Ishikawa (cell line): ENCODE data around the gene CATSPERZ.

Experiments
- CEBPB ChIP-seq: IDR thresholded peaks from 2 replicates; pipeline ENCODE4 v1.6.1; 2012
- CREB1 ChIP-seq: IDR thresholded peaks from 2 replicates; pipeline ENCODE4 v1.6.1; 2012; ENCODE audit warnings: low read depth
- EGR1 ChIP-seq: IDR thresholded peaks from 2 replicates; pipeline ENCODE4 v1.6.1; 2012
- EP300 ChIP-seq: IDR thresholded peaks from 2 replicates; pipeline ENCODE4 v1.6.1; 2012; ENCODE audit warnings: borderline replicate concordance
- FOXM1 ChIP-seq: IDR thresholded peaks from 2 replicates; pipeline ENCODE4 v1.6.1; 2012; ENCODE audit warnings: low read depth, borderline replicate concordance
- NFIC ChIP-seq: IDR thresholded peaks from 2 replicates; pipeline ENCODE4 v1.6.1; 2012
- RAD21 ChIP-seq: IDR thresholded peaks from 2 replicates; pipeline ENCODE4 v1.6.1; 2012; ENCODE audit warnings: low read depth
- TAF1 ChIP-seq: IDR thresholded peaks from 2 replicates; pipeline ENCODE4 v1.6.1; 2012; ENCODE audit warnings: low read depth, mild to moderate bottlenecking
- TCF12 ChIP-seq: IDR thresholded peaks from 2 replicates; pipeline ENCODE4 v1.6.1; 2012; ENCODE audit warnings: low read depth
- TEAD4 ChIP-seq: IDR thresholded peaks from 2 replicates; pipeline ENCODE4 v1.6.1; 2012
- YY1 ChIP-seq: IDR thresholded peaks from 2 replicates; pipeline ENCODE4 v1.6.1; 2012; ENCODE audit warnings: low read depth
- ZBTB7A ChIP-seq: IDR thresholded peaks from 2 replicates; pipeline ENCODE4 v1.6.1; 2012; ENCODE audit warnings: low read depth
- TF ChIP-seq, protein P1 (sequence below): IDR thresholded peaks from 2 replicates; pipeline ENCODE4 v1.6.1; 2012; ENCODE audit warnings: low read depth, mild to moderate bottlenecking
- TF ChIP-seq, protein P2 (sequence below): IDR thresholded peaks from 2 replicates; pipeline ENCODE4 v1.6.1; 2012
- TF ChIP-seq, protein P3 (sequence below): IDR thresholded peaks from 2 replicates; pipeline ENCODE4 v1.6.1; 2012

The CATSPERZ gene

DNA sequence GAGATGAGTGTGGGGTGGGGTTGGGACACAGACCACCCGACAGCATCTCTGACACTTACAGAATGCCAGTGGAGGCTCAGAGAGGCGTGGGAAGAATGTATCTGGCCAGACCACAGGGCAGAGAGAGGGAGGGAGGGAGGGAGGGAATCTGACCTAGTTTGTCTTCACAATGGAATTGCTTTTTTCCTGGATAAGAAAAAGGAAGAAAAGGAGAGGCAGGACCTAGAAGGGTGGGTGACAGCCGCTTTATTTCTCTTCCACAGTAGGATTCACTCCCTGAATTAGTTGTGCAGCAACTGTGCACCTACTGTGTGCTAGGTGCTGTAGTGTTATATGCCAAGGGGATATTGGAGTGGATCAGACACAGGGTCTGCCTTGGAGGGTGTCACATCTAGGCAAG lies 5.4 kb upstream of the CATSPERZ start:
- TF ChIP-seq TAF1 (no peak), CREB1 (no peak), TEAD4 (no peak), TCF12 (no peak), EGR1 (no peak), CEBPB (no peak)
- TF ChIP-seq, protein P1, sequence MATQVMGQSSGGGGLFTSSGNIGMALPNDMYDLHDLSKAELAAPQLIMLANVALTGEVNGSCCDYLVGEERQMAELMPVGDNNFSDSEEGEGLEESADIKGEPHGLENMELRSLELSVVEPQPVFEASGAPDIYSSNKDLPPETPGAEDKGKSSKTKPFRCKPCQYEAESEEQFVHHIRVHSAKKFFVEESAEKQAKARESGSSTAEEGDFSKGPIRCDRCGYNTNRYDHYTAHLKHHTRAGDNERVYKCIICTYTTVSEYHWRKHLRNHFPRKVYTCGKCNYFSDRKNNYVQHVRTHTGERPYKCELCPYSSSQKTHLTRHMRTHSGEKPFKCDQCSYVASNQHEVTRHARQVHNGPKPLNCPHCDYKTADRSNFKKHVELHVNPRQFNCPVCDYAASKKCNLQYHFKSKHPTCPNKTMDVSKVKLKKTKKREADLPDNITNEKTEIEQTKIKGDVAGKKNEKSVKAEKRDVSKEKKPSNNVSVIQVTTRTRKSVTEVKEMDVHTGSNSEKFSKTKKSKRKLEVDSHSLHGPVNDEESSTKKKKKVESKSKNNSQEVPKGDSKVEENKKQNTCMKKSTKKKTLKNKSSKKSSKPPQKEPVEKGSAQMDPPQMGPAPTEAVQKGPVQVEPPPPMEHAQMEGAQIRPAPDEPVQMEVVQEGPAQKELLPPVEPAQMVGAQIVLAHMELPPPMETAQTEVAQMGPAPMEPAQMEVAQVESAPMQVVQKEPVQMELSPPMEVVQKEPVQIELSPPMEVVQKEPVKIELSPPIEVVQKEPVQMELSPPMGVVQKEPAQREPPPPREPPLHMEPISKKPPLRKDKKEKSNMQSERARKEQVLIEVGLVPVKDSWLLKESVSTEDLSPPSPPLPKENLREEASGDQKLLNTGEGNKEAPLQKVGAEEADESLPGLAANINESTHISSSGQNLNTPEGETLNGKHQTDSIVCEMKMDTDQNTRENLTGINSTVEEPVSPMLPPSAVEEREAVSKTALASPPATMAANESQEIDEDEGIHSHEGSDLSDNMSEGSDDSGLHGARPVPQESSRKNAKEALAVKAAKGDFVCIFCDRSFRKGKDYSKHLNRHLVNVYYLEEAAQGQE: no peak
- TF ChIP-seq, protein P2, sequence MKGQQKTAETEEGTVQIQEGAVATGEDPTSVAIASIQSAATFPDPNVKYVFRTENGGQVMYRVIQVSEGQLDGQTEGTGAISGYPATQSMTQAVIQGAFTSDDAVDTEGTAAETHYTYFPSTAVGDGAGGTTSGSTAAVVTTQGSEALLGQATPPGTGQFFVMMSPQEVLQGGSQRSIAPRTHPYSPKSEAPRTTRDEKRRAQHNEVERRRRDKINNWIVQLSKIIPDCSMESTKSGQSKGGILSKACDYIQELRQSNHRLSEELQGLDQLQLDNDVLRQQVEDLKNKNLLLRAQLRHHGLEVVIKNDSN: no peak
- TF ChIP-seq, protein P3, sequence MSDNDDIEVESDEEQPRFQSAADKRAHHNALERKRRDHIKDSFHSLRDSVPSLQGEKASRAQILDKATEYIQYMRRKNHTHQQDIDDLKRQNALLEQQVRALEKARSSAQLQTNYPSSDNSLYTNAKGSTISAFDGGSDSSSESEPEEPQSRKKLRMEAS: no peak

DNA sequence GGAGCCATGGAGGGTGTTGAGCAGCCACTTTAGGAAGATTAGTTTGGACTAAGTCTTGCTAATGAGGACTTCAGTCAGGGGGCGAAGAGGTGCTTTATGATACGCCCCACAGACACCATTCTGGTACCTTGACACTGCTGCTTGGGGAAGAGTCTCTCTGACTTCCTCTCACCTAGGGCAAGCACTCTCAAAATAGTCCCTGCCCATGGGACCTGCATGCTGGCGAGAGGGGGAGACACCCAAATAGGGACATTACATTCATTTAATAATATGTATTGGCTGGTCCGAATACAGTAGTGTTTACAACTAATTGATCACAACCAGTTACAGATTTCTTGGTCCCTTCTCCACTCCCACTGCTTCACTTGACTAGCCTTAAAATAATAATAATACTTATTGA lies 4.4 kb upstream of the CATSPERZ start:
- TF ChIP-seq YY1: no peak
- TF ChIP-seq, protein P2: no peak
- no peak for TF ChIP-seq NFIC
- no peak for TF ChIP-seq EGR1
- no peak for TF ChIP-seq ZBTB7A
- no peak for TF ChIP-seq TEAD4
- TF ChIP-seq EP300: no peak
- TF ChIP-seq CEBPB: no peak
- TF ChIP-seq, protein P3: no peak
- TF ChIP-seq TCF12: no peak
- TF ChIP-seq FOXM1: no peak
- no peak for TF ChIP-seq CREB1
- TF ChIP-seq TAF1: no peak
- TF ChIP-seq, protein P1: no peak
- TF ChIP-seq RAD21: no peak

DNA sequence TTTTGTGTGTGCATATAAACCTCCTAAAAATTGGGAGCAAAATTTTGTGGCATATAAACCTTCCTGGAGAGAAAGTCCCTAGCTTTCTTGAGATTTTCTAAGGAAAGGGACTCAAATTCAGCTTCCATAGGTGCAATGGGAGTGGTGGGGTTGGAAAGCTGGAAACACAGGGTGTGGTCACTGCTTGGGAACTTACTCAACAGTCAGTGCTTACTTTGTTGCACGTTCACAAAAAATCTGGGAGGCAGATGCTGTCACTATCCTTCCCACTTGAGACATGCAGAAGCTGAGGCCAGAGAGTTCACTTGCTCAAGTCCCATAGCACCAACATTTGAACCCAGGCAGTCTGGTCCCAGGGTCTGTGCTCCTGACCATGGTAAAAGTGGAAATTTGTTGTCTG lies 3.9 kb upstream of the CATSPERZ start:
- TF ChIP-seq, protein P3: no peak
- TF ChIP-seq YY1 (no peak), CREB1 (no peak), RAD21 (no peak)

DNA sequence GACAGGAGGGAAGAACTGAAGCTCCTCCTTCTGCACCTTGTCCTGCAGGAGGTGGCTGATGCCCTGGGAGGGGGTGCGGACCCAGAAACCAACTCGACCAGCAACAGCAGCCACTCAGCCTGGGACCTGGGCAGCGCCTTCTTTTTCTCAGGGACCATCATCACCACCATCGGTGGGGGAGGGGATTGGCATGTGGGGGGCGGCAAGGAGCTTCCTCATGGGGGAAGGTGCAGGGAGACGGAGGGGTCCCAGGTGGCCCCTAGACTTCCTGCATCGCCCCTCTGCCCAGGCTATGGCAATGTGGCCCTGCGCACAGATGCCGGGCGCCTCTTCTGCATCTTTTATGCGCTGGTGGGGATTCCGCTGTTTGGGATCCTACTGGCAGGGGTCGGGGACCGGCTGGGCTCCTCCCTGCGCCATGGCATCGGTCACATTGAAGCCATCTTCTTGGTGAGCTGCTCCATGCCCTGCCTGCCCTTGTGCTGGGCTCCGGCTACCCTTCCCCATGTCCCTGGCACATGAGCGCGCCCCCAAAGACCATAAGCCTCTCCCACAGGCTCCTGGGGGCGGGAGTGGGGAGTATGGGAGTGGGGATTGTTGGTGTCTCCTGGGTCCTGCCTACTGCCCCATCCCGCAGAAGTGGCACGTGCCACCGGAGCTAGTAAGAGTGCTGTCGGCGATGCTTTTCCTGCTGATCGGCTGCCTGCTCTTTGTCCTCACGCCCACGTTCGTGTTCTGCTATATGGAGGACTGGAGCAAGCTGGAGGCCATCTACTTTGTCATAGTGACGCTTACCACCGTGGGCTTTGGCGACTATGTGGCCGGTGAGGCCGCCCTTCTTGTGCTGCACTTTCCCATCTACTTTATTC lies 3.1 kb upstream of the CATSPERZ start:
- TF ChIP-seq, protein P2: no peak
- no peak for TF ChIP-seq FOXM1
- TF ChIP-seq TCF12: no peak
- TF ChIP-seq ZBTB7A: no peak

DNA sequence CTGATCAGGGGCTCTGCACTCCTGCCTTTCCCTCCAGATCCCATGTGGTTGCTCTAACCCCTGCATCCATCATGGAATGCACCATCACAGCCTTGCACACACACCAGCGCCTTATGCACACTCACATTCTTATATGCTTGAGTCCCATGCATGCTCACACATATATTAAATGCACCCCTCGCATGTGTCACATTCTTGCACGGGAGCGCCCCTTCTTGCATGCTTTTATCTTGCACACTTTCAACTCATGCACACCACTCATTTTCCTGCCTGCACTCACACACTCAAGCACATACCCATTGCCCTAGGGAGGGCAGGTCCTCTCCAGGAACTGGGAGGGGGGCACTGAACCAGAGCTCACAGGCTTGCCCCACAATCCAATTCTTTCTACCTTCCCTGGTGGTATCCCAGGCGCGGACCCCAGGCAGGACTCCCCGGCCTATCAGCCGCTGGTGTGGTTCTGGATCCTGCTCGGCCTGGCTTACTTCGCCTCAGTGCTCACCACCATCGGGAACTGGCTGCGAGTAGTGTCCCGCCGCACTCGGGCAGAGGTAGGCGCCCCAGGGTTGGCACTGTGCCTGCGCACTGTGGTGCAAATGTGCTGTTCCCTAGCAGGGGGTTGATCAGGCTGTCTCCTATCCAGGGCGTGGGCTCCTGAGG lies 2.3 kb upstream of the CATSPERZ start:
- TF ChIP-seq EGR1 (no peak), CREB1 (no peak), TAF1 (no peak), YY1 (0 out of 2 replicates have a peak, but pooled peaks have one; percentile 16), RAD21 (no peak), ZBTB7A (no peak), EP300 (no peak; the same call in 1 of the 2 replicates), NFIC (peak; percentile 94), TCF12 (no peak; the same call in 1 of the 2 replicates)
- TF ChIP-seq, protein P2: no peak
- TF ChIP-seq, protein P1: no peak
- TF ChIP-seq, protein P3: 0 out of 2 replicates have a peak, but pooled peaks have one; percentile 20
